Neural progenitor cell (in vitro differentiated cells): ENCODE measurements around the gene L2HGDH.

ENCODE experiments used
- CTCF ChIP-seq: fragments of 200-600 bp; sonication (generic); IDR thresholded peaks from 2 replicates; pipeline ENCODE4 v1.5.1; 2017; ENCODE audit warnings: antibody characterized with exemption, mild to moderate bottlenecking
- EZH2 ChIP-seq: fragments of 200-600 bp; sonication (generic); IDR thresholded peaks from 2 replicates; pipeline ENCODE4 v1.6.1; 2017; ENCODE audit warnings: antibody characterized with exemption, mild to moderate bottlenecking, moderate library complexity
- EZH2phosphoT487 ChIP-seq: fragments of 200-600 bp; sonication (generic); IDR thresholded peaks from 2 replicates; pipeline ENCODE4 v1.6.1; 2017; ENCODE audit warnings: antibody characterized with exemption

DNA sequence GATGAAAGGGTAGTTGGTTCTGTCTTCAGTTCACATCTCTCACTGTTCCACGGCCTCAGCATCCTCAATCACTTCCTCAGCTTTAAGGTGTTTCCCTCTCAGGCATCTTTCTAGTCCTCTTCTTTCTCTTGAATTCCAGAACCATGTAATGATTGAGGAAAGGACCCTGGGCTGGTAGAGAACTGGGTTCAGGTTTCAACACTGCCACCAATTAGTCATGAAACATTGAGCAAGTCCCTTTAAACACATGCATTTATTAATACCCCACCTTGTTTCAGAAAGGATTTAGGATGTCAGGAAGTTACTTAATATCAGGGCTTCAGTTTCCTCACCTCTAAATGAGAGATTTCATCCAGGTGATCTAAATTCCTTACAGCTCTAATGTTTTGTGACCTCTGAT is 7.3 kb upstream of the L2HGDH start:
- TF ChIP-seq CTCF, result no peak
- no peak for TF ChIP-seq EZH2
- TF ChIP-seq EZH2phosphoT487, result no peak
